ENCODE data around the gene NDUFA11. TPM values are rescaled to one million over a fixed set of nuclear protein-coding genes. Genes with fewer than 3 reads are reported as not detected.

Gene NDUFA11
- total and polyA plus RNA-seq, 9 of the 15 experiments (the other 6 are each of a cell fraction or from before 2014, with no cell fraction given) = 63.3 to 486 (median 274) TPM

- TF ChIP-seq YY1 (IDR thresholded peaks at IDR 0.05; ENCODE audit: borderline replicate concordance in 1 of 3, control insufficient read depth in 1 of 3, extremely low read depth in 1 of 3, insufficient read depth in 3 of 3, insufficient read length in 1 of 3, insufficient replicate concordance in 2 of 3, low read depth in 1 of 3, low read length in 2 of 3) = peak in 2 of 3 experiments; percentile 50 to 64
- TF ChIP-seq ZKSCAN3 (CRISPR knock-in tag; IDR thresholded peaks at IDR 0.05) = no peak
- TF ChIP-seq, protein P1, sequence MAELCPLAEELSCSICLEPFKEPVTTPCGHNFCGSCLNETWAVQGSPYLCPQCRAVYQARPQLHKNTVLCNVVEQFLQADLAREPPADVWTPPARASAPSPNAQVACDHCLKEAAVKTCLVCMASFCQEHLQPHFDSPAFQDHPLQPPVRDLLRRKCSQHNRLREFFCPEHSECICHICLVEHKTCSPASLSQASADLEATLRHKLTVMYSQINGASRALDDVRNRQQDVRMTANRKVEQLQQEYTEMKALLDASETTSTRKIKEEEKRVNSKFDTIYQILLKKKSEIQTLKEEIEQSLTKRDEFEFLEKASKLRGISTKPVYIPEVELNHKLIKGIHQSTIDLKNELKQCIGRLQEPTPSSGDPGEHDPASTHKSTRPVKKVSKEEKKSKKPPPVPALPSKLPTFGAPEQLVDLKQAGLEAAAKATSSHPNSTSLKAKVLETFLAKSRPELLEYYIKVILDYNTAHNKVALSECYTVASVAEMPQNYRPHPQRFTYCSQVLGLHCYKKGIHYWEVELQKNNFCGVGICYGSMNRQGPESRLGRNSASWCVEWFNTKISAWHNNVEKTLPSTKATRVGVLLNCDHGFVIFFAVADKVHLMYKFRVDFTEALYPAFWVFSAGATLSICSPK (IDR thresholded peaks at IDR 0.05; ENCODE audit: borderline replicate concordance) = no peak
- TF ChIP-seq ZNF197 (CRISPR knock-in tag; IDR thresholded peaks at IDR 0.05; ENCODE audit: low read depth) = no peak
- TF ChIP-seq SREBF1 (IDR thresholded peaks at IDR 0.05; ENCODE audit: borderline replicate concordance, low read depth, low read length) = no peak
- TF ChIP-seq ZNF318 (IDR thresholded peaks at IDR 0.05; ENCODE audit: borderline replicate concordance in 1 of 2, low read depth in 1 of 2) = no peak
- TF ChIP-seq SMARCA5 (IDR thresholded peaks at IDR 0.05) = no peak
- peak; percentile 14 for TF ChIP-seq SP1 (CRISPR knock-in tag; IDR thresholded peaks at IDR 0.05)
- no peak for TF ChIP-seq PREB (CRISPR knock-in tag; IDR thresholded peaks at IDR 0.05)
- TF ChIP-seq ZNF24 (IDR thresholded peaks at IDR 0.05) = no peak
- no peak for TF ChIP-seq DMBX1 (CRISPR knock-in tag; IDR thresholded peaks at IDR 0.05; ENCODE audit: borderline replicate concordance)
- TF ChIP-seq MCM3 (IDR thresholded peaks at IDR 0.05) = no peak
- no peak for TF ChIP-seq CBX8 (IDR thresholded peaks at IDR 0.05; ENCODE audit: borderline replicate concordance, extremely low read depth, low read depth, low read length, poor library complexity, severe bottlenecking)
- TF ChIP-seq SMAD4 (CRISPR knock-in tag; conservative IDR thresholded peaks at IDR 0.05) = peak; percentile 46; the same call in 1 of the 2 replicates
- TF ChIP-seq SIX5 (IDR thresholded peaks at IDR 0.05; ENCODE audit: borderline replicate concordance in 1 of 2, insufficient read depth in 1 of 2, low read depth in 1 of 2, low read length in 2 of 2) = no peak
These were observed 943 bp upstream of the NDUFA11 start, which contains the start of gene VMAC (continued) for GRCh38 chr19:5904352-5905113.

Data from K562 (cell line).